ENCODE measurements around the gene AQP9. TPM values are rescaled to one million over a fixed set of nuclear protein-coding genes. Genes with fewer than 3 reads are reported as not detected.
A peak's percentile ranks its signal among the peaks of the same experiment; 100 is the strongest.

The AQP9 gene
- total RNA-seq, 1 experiment from 2014 or later, result not detected

DNA sequence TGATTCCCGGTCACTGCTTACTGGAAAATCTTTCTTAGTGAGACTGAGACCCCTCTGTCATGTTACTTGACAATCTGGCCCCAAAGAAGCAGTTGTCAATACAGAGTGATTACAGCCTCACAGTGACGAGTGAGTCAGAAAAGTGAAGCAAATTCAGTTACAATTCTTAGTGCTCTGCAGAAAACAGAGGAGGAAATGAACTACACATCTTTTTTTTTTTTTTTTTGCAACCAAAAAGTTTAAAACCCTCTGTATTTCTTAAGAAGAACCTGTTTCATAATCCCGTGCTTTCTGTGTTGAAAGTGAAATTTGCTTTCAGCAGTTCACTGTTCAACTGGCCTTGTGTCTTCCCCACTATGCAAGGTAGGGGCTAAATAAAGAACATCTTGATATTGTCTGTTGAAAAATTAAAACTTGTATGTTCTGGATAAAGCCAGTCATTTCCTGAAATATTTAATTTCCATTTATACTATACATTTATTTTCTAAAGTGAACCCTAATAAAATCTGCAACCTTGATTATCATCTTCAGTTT lies 1.9 kb downstream of the AQP9 start:
- no peak for DNase-seq (ENCODE audit: low read depth)

DNA sequence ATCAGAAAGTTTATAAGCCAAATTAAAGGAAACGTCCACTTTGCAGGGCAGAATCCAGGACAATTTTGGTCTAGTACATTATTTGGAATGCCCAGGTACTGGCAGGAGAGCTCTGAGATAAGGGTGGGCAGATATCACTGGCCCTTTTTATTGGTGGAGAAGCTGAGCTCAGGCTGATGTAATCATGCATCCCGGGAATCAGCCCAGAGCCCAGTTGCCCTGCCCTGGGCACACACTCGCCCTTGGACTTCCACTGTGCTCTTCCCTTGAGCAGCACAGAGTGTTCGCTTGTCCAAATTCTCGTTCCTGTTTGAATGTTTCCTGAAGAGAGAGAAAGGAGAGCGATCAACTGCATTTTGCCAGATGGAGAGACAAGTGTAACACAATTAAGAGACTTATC lies 3.7 kb downstream of the AQP9 start:
- no peak for DNase-seq (ENCODE audit: low read depth)

DNA sequence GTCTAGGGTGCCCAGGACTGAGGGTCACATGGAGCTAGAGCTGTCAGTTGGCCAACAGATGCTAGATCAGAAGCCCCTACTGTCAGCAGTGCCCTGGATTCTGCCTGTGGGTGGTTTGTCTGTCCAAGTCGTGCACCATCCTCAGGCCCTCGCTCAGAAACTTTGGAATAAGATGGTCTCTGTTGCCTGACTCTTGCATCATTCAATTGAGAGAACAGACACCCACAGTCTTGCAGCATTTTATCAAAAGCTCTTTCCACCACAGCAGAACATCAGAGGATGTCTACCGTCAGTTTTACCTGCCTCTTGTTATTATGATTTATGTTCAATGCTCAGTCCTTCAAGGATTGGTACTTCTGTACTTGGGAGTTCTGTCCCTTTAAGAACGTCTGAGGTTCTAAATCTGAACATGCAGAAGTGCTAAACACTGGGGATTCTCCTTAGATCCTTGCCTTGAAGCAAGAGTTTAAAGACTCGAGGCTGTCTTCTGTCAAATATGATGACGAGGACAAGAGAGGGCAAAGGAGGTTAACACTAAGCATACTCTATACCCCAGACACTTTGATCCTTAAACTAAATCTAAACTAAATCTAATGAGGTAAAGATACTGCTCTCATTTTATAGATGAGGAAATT lies 4.8 kb downstream of the AQP9 start:
- no peak for DNase-seq (ENCODE audit: low read depth)

DNA sequence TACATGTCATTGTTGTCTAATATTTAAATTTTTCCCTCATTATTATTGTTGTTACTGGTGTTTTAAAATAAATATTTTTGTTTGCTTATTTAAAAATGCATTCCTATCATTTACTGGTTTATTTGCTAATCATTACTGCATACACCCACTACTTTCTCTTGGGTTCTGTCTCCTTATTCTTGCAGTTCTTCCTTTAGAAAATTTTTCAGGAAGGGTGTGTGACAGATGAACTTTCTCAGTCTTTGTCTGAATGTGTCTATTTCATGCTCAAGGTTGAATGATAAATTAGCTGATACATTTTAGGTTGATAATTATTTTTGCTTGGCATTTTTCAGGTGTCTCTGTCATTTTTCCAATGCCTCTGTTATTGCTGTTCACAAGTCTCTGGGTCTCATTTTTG lies 7.4 kb downstream of the AQP9 start:
- no peak for DNase-seq (ENCODE audit: low read depth)

DNA sequence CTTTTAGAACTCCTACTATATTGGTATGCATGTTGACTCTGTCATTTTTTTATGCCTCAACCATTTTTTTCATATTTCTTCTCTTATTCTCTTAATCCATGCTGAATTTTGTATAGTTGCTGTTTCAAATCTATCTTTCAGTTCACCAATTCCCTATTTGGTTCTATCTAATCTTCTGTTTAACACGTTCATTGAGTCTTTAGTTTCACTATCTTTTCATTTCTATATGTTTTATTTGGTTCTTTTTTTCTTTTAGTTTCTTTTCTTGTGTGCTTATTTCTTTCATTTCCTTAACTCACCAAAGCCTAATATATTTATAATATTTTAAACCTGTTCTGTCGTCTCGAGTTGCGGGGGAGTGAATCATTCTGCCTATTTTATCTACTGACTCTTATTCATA lies 8.0 kb downstream of the AQP9 start:
- no peak for DNase-seq (ENCODE audit: low read depth)

DNA sequence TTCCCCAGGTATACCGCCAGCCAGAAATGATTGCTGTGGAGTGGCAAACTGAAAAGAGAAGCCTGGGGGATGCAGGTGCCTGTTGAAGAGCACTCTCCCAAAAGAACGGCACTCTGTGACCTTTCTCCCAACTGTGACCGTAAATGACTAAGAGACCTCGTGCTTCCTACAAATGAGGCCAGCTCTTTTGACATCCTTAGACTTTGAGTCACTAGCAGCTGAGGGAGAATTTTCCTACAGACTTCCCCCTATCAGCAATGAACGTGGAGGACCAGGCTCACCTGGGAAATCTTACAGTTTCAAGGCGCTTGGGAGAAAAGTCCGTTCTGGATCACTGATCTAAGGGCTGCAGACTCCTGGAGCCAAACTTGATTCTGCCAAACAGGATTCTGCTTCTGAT lies 8.6 kb downstream of the AQP9 start:
- peak; percentile 61 for DNase-seq (ENCODE audit: low read depth)

DNA sequence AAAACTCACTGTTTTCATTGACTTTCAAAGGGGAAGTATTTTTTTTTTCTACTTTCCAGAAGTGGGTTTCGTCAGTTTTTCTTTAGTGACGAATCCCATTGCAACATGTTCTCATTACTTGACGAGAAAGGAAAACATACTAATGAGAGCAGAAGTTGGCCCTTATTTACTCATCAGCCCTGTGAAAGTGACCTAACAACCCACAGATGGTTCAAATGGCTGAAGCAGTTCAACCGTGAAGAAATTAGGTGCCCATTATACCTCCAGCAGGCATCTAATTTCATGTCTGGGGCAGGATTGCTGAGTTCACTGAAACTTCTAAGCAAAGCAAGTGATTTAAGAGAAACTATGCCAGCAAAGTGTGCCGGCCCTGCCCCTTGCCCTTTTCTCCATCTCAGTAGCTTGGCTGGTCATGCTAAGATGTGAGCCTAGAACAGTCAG lies 9.0 kb downstream of the AQP9 start:
- DNase-seq (ENCODE audit: low read depth), result no peak

DNA sequence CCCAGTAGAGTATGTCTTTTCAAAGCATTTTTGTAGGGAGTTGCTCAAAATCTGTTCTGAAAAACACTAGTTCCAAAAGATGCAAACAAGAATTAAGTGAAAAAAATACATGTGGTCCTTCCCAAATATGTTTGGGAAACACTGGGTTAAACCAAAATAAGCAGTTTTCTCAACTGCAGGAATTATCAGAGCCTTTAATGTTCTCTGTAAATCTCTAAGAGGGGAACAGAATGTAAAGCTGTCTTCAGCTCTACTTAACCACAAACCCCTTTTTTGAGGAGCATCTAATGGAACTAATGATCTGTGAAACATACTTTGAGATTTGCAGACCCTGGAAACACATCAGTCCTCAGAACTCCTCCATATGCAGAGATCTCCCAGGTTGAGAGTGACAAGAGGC lies 9.9 kb downstream of the AQP9 start:
- DNase-seq (ENCODE audit: low read depth), result no peak

DNA sequence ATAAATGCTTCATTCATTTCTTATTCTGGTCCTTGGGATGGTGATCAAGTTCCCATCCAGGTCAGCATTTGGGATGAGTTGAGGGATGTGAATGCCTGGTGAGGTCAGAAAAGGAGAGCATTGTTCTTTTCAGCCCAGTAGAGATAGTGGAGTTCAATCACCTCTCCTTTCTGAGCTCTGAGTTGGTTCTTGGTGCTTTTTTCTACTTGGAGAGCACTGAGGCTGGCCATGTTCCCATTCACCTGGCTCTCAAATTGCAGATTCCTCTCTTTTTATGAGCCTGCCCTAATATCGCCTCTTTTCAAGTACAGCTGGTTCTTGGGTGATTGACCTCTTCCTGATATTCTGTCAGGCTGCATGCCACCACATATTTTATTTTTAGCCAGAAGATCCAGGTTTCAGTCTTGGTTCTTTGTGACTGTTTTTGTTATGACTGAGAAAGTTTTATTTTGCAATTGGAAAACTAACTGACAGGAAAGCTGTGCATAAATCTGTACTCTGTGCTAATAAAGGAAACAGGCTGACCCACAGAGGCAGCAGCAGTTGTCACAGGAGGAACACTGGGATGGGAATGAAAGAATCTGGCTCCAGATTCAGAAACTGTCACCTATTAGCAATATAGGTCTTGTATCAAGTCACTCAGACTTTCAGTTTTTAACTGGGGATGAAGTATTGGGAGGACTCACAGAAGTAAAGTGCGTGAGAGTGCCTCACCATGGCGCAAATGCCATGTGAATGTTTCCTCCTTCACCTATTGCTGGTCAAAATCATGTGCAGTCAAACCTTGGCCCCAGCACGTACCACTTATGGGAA lies 10.7 kb downstream of the AQP9 start:
- no peak for DNase-seq (ENCODE audit: low read depth)

DNA sequence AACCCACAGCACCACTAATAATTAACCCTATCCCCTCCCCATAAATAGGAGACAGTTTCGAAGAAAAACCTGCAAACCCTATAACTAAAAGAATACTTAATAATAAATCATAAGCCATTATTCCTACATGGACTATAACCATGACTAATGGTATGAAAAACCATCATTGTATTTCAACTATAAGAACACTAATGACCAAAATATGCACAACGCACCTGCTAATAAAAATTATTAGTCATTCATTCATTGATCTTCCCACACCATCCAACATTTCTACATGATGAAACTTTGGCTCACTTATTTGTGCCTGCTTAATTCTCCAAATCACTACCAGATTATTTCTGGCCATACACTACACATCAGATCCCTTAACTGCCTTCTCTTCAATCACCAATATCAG lies 16.6 kb downstream of the AQP9 start:
- DNase-seq (ENCODE audit: low read depth), result no peak

DNA sequence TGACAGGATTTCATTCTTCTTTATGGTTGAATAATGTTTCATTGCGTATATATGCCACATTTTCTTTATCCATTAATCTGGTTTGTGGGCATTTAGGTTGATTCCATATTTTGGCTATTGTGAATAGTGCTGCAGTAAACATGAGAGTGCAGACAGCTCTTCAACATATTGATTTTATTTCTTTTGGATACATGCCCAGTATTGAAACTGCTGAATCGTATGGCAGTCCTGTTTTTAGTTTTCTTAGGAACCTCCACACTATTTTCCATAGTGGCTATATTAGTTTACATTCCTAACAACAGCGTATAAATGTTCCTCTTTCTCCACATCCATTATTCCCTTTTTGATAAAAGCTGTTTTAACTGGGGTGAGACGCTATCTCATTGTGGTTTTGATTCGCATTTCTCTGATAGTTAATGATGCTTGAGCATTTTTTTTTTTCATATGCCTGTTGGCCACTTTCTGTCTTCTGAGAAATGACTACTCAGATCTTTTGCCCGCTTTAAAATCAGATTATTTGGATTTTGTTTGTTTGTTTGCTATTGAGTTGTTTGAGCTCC lies 21.7 kb downstream of the AQP9 start:
- no peak for DNase-seq (ENCODE audit: low read depth)

DNA sequence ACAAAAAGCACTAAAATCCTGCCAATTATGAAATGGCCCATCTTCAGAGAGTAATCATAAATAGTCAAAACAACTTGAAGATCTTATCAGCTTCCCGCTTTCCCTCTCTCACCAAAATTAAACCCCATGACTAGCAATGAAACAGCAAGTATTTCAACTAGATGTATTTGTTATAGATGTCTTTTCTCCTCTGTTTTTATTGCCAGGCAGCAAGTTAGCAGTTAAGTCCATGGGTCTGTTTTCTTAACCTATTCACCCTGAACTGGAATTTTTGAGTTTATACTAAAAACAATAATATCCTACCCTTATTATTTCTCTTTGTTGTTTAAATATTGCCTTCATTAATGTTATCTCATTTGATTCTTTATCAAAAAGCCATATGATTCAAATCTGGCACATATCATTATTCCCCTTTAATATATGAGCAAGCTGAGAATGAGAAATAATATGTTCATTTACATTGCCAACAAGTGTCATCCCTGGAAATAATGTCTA lies 23.3 kb downstream of the AQP9 start:
- no peak for DNase-seq (ENCODE audit: low read depth)

DNA sequence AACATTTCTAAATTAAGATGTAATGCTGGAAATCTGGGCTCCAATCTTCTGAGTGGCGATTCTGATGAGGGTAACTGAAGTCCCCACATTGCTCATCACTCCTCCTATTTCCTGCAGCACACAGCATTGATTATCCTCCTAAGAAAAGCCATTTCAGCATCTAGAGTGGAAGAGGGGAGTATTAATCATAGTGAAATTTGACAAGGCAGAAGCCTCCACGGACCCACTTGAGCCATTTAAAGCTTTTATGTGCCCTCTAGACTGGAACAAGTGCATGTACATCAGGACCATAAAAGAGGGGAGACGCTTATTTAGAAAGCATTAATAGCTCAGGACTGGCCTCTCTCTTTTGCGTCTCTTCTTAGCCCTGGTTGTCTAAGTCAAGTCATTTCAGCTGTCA lies 25.8 kb downstream of the AQP9 start:
- DNase-seq (ENCODE audit: low read depth), result no peak

DNA sequence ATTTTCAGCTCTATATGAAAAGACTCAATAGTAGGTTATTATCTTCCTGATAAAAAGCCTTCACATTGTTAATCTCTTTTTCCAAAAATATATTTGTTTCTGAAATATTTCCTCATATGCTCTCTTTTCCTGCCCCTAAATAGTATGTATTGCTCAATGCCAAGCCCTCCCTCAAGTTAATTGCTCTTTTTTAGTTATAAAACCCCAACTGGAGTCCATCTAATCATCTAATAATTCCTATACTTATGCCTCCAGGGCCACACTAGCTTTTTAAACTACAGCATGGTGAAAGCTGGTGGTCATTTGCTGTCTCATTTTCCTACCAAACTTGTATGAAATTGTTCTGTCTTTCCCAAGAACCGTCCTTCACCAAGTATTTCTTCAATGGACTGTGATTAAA lies 26.7 kb downstream of the AQP9 start:
- DNase-seq (ENCODE audit: low read depth), result no peak

DNA sequence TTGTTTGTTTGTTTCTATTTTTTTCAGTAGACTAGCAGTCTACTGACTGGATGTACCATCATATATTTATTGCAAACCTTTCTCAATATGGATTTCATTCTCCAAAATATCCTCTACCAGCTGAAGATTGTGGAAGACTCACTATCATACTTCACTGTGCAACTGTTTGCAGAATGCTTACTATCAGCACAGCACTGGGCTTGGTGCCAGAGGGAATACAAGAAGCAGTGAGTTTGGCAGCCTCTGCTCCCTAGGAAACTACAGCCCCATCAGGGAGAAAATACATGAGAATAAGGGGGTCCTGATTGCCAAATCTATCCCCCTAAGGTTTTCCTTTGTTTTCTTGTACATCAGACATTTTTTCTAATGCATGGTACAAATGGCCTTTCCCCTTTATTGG lies 27.5 kb downstream of the AQP9 start:
- no peak for DNase-seq (ENCODE audit: low read depth)

DNA sequence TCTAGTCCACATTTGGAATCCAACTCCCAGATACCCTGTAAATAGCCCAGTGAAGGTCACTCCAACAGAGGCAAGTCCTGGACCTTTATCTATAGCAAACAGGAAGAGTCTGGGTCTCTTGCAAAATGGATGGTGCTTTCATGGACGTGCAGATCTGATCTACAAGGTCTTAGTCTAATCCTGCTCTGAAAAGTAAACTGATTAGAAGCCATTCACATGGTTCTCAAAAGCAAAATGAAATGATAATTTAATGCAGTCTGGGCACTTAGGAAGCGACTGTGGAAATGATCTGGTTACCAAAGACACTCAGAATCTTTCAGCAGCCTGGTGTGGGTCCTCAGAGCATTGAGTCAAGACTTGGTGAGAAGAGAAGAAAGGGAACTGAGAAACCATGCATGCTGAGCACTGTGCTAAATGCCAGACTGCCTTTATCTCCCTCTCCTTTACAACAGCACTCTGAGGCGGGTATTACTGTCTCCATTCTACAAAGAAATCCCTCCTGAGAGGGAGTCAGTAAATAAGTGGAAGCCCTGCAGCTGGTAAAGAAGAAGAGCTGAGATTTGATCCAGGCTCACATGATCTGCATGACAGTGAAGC lies 29.0 kb downstream of the AQP9 start:
- no peak for DNase-seq (ENCODE audit: low read depth)

DNA sequence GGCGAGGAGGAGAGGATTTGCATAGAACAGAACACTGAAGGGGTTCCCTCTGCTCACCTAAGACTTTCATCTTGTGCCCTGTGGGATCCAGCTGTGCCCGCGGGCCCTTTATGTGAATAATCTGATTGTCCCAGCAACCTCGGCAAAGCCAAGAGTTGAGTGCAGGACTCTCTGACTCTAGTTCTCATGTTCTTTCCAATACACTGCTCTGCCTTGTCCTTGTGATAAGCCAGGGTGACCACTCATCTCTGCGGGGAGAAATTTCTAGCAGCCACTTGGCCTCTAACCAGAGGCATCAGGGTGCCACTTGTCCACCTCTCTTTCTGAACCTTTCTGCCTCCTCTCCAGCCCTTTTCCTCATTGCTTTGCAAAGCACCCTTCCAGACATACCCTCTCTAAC lies 31.8 kb downstream of the AQP9 start:
- no peak for DNase-seq (ENCODE audit: low read depth)

DNA sequence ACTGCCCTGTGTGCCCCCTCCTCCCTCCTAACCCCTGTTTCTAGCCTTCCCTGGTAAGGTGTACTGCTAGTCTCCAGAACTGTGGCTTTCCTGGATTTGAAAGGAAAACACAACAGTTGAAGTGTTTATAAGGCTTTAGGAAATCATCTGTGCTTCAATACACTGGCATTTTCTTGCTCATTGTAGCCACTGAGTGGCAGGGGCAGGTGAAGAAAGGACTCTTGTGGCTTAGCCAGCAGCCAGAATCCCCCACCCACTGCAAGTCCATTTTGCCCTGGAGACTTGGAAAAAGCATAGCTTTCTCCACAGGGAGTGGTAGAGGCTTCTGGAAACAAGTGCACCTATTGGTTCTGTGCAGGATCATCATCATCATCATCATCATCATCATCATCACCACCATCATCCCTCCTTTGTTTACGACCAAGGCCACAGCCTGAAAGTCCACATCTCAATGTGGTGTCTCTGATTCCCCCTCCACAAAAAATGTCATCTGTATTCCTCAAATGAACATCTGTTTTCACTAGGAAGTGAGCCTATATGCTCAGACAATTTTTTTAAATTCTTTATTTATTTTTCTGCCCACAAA lies 33.4 kb downstream of the AQP9 start:
- DNase-seq (ENCODE audit: low read depth), result no peak

DNA sequence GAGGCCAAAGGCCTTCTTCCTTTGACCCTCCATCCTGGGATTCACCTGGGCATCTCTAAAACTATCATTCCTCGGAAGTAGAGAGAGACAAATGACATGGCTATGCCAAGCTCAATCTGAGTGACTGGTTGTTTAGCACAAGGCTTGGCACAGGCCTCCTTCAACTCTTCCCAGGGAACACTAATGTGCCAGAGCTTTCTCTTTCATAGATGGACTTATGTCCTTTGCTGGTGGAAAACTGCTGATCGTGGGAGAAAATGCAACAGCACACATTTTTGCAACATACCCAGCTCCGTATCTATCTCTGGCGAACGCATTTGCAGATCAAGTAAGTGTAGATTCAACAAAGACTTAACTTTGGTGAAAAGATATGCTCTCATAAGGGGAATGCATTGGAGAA lies 36.5 kb downstream of the AQP9 start:
- no peak for DNase-seq (ENCODE audit: low read depth)

DNA sequence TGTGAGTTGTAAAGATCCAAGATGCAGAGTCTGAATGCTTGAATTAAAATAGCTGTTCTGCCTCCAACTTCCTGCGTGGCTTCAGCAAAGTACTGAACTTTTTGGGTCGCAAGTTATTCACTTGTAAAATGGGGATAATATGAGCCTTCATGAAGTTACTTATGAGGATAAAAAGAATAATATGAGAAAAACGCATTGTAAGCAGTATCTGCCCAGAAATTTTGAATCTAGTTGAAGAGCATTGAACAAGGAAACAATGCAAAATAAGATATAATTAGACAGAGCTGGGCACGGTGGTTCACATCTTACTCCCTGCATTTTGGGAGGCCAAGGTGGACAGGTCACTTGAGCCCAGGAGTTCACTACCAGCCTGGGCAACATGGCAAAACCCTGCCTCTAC lies 37.8 kb downstream of the AQP9 start:
- no peak for DNase-seq (ENCODE audit: low read depth)

DNA sequence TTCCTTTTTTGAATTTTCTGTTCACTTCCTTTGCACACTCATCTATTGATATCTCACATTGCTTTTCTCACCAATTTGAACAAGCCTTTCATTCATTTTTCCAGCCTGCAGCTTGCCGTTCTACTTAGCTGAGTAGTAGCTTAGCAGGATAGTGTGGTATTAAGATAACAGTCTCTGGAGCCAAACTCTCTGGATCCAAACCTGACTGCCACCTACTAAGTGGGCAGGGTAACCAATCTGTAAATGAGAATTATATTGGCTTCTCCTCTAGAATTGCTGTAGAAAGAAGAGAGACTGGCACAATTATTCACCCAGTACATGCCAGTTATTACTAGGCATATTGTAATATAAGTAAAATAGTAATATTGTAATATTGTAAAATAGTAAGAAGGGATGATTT lies 40.5 kb downstream of the AQP9 start:
- no peak for DNase-seq (ENCODE audit: low read depth)

DNA sequence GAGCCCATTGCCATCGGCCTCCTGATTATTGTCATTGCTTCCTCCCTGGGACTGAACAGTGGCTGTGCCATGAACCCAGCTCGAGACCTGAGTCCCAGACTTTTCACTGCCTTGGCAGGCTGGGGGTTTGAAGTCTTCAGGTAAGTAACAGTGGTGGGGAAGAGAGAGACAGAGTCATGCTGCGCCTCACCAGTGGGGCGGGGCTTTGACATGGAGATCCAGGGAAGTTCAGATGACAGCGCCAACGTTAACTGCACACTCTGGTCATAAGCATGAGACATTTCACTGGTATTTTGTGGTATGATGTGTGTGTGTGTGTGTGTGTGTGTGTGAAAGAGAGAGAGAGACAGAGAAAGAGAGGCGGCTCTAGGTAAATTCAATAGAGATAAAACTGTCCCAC lies 41.0 kb downstream of the AQP9 start:
- DNase-seq (ENCODE audit: low read depth), result peak; percentile 72
